Measurements from ENCODE around the gene C16orf78. TPM values are rescaled to one million over a fixed set of nuclear protein-coding genes. Genes with fewer than 3 reads are reported as not detected.

The C16orf78 gene
- total and polyA plus RNA-seq, 2 of the 4 experiments (the other 2 are of a cell fraction) = not detected

DNA sequence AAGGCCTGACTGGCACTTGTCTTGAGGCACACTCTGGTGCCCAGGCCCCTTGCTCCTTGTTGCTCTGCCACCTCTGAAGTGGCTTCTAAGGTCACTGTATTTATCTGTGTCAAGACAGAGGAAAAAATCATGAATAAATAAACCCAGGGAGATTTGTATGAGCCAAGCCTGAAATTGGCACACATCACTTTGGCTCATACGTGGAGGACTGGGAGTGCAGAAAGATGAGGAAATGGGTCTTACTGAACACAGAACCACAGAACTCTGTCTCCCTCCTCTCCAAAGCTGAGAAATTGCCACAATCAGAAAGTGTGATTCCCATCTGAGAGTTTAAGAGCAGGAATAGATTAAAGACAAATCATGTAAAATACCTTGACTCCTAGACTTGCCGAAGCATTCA lies 27.1 kb upstream of the C16orf78 start:
- TF ChIP-seq RCOR1 (IDR thresholded peaks at IDR 0.05; ENCODE audit: insufficient replicate concordance, low read length) = no peak
- no peak for TF ChIP-seq NFE2L2 (IDR thresholded peaks at IDR 0.05; ENCODE audit: low read depth, low read length)
- no peak for TF ChIP-seq CHD1 (IDR thresholded peaks at IDR 0.05; ENCODE audit: low read depth, low read length)
- no peak for TF ChIP-seq SMC3 (IDR thresholded peaks at IDR 0.05; ENCODE audit: low read depth, low read length)
- TF ChIP-seq, protein P1, sequence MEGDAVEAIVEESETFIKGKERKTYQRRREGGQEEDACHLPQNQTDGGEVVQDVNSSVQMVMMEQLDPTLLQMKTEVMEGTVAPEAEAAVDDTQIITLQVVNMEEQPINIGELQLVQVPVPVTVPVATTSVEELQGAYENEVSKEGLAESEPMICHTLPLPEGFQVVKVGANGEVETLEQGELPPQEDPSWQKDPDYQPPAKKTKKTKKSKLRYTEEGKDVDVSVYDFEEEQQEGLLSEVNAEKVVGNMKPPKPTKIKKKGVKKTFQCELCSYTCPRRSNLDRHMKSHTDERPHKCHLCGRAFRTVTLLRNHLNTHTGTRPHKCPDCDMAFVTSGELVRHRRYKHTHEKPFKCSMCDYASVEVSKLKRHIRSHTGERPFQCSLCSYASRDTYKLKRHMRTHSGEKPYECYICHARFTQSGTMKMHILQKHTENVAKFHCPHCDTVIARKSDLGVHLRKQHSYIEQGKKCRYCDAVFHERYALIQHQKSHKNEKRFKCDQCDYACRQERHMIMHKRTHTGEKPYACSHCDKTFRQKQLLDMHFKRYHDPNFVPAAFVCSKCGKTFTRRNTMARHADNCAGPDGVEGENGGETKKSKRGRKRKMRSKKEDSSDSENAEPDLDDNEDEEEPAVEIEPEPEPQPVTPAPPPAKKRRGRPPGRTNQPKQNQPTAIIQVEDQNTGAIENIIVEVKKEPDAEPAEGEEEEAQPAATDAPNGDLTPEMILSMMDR (conservative IDR thresholded peaks at IDR 0.05; ENCODE audit: low read depth, low read length) = no peak
- TF ChIP-seq MXI1 (IDR thresholded peaks at IDR 0.05; ENCODE audit: borderline replicate concordance, low read depth, low read length) = no peak
- TF ChIP-seq RFX5 (IDR thresholded peaks at IDR 0.05; ENCODE audit: low read depth, low read length) = no peak
- no peak for TF ChIP-seq BHLHE40 (IDR thresholded peaks at IDR 0.05; ENCODE audit: low read depth, low read length)
- TF ChIP-seq, protein P2, sequence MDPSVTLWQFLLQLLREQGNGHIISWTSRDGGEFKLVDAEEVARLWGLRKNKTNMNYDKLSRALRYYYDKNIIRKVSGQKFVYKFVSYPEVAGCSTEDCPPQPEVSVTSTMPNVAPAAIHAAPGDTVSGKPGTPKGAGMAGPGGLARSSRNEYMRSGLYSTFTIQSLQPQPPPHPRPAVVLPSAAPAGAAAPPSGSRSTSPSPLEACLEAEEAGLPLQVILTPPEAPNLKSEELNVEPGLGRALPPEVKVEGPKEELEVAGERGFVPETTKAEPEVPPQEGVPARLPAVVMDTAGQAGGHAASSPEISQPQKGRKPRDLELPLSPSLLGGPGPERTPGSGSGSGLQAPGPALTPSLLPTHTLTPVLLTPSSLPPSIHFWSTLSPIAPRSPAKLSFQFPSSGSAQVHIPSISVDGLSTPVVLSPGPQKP (IDR thresholded peaks at IDR 0.05; ENCODE audit: borderline replicate concordance, low read depth, low read length) = no peak
- no peak for TF ChIP-seq RAD21 (IDR thresholded peaks at IDR 0.05; ENCODE audit: low read length)
- TF ChIP-seq MAZ (IDR thresholded peaks at IDR 0.05; ENCODE audit: borderline replicate concordance, low read depth, low read length) = no peak
- TF ChIP-seq POLR2A (IDR thresholded peaks at IDR 0.05; ENCODE audit: low read depth, low read length) = no peak
- no peak for TF ChIP-seq CEBPB (IDR thresholded peaks at IDR 0.05; ENCODE audit: low read depth, low read length)
- TF ChIP-seq MAFK (IDR thresholded peaks at IDR 0.05; ENCODE audit: low read depth, low read length) = no peak
- TF ChIP-seq, protein P3, sequence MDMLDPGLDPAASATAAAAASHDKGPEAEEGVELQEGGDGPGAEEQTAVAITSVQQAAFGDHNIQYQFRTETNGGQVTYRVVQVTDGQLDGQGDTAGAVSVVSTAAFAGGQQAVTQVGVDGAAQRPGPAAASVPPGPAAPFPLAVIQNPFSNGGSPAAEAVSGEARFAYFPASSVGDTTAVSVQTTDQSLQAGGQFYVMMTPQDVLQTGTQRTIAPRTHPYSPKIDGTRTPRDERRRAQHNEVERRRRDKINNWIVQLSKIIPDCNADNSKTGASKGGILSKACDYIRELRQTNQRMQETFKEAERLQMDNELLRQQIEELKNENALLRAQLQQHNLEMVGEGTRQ (IDR thresholded peaks at IDR 0.05; ENCODE audit: low read depth, low read length) = no peak
- TF ChIP-seq FOS (IDR thresholded peaks at IDR 0.05; ENCODE audit: low read depth, low read length) = no peak
- dilution Hi-C loops (cut with HindIII; ENCODE audit: low sequenced_read_pairs, unreplicated experiment) = no loop called here
- H2BK5ac ChIP-seq (ENCODE audit: low read depth, low read length, poor library complexity, severe bottlenecking) = no peak overlapping the region
- no peak overlapping the region for H2AK9ac ChIP-seq (replicated peaks; ENCODE audit: low read depth, low read length, poor library complexity)
- no peak overlapping the region for H3K4me2 ChIP-seq (ENCODE audit: low read depth, low read length)
- H3K9me3 ChIP-seq (ENCODE audit: control insufficient read depth, insufficient read depth, low read length) = no peaks in the 10 kb centered on the region
- no peak for DNase-seq
- no peak overlapping the region for H2AFZ ChIP-seq (replicated peaks; ENCODE audit: low read length, poor library complexity)
- POLR2A ChIA-PET (ENCODE audit: unreplicated experiment) = no interaction called here
- H4K91ac ChIP-seq (ENCODE audit: insufficient read depth, low read depth, low read length) = no peak overlapping the region
- no peaks in the 10 kb centered on the region for H3K4me1 ChIP-seq (ENCODE audit: control insufficient read depth, insufficient read depth, low read length)
- no peaks in the 10 kb centered on the region for H4K20me1 ChIP-seq (ENCODE audit: insufficient read depth, low read length)
- intact Hi-C loops (cut with micrococcal nuclease) = no loop called here
- no peak overlapping the region for H3K4me3 ChIP-seq (ENCODE audit: insufficient read depth, low read depth, low read length)
- H2BK20ac ChIP-seq (ENCODE audit: low read depth, low read length) = no peak overlapping the region
- no peak overlapping the region for H2AK5ac ChIP-seq (ENCODE audit: low read depth, low read length)
- H3K23ac ChIP-seq (ENCODE audit: low read depth, low read length) = no peak overlapping the region
- no peak for ATAC-seq (ENCODE audit: low read depth)
- no peak overlapping the region for H3K14ac ChIP-seq (replicated peaks; ENCODE audit: low read depth, low read length)
- H3K18ac ChIP-seq (ENCODE audit: low read depth, low read length) = no peak overlapping the region
- WGBS, 2 experiments (ENCODE audit: extremely low coverage in 2 of 2, insufficient read length in 1 of 2) = no CpG with 5 or more reads among the region's 2 CpGs
- in situ Hi-C loops (cut with MboI; ENCODE audit: low sequenced_read_pairs) = no loop called here
- no peak overlapping the region for H3K9ac ChIP-seq (ENCODE audit: low read depth, low read length)
- H3K27me3 ChIP-seq (ENCODE audit: control insufficient read depth, insufficient read depth, low read length) = no peaks in the 10 kb centered on the region
- no peaks in the 10 kb centered on the region for H3K79me1 ChIP-seq (ENCODE audit: low read depth in 1 of 2, low read length in 2 of 2)
- H2BK120ac ChIP-seq (ENCODE audit: low read depth, low read length) = no peak overlapping the region
- no peak overlapping the region for H2BK15ac ChIP-seq (ENCODE audit: low read depth, low read length)
- no peak overlapping the region for H3K27ac ChIP-seq (ENCODE audit: insufficient read depth, low read length)
- no TSS peak for BruUV-seq (replicated peaks)
- no peak overlapping the region for H4K5ac ChIP-seq (ENCODE audit: low read depth, low read length)
- no peaks in the 10 kb centered on the region for H3K9me1 ChIP-seq (ENCODE audit: insufficient read depth, low read length)
- H3K56ac ChIP-seq (ENCODE audit: extremely low read depth, insufficient read depth, low read length) = no peak overlapping the region
- CTCF ChIA-PET = interaction anchor here (1.0 kb wide), 1 partner anchor 659 kb away, joined by 4 read pairs; no protein-coding TSS in a partner anchor
- no peak overlapping the region for H4K8ac ChIP-seq (ENCODE audit: low read depth in 2 of 2, low read length in 2 of 2)
- H3K4ac ChIP-seq (ENCODE audit: low read depth, low read length) = no peak overlapping the region
- H3K36me3 ChIP-seq (ENCODE audit: control insufficient read depth, insufficient read depth, low read length) = no peaks in the 10 kb centered on the region
